Esophagus muscularis mucosa (tissue), 4 donors: ENCODE data around the gene ENO1. TPM values are rescaled to one million over a fixed set of nuclear protein-coding genes. Genes with fewer than 3 reads are reported as not detected.

ENCODE experiments used
- DNase-seq: peaks from one replicate; pipeline ENCODE4 v3.0.0-alpha.2; 2017; ENCODE audit errors: extremely low spot score
- H3K27ac ChIP-seq, 4 donors: fragments of 200-600 bp; sonication (generic); replicated peaks in 1 of 4; 1 replicate in 3 of 4; 2 replicates in 1 of 4; pipeline ENCODE4 v1.5.1; 2016 to 2019; ENCODE audit warnings: mild to moderate bottlenecking in 1 of 4
- H3K27me3 ChIP-seq, 4 donors: fragments of 200-600 bp; sonication (generic); one replicate each; pipeline versions ENCODE4 v1.5.1 to v1.6.0; 2016 to 2019
- H3K36me3 ChIP-seq, 4 donors: fragments of 200-600 bp; sonication (generic); one replicate each; pipeline ENCODE4 v1.5.1; 2016 to 2019
- H3K4me1 ChIP-seq, 4 donors: fragments of 200-600 bp; sonication (generic); one replicate each; pipeline ENCODE4 v1.5.1; 2016 to 2019
- H3K4me3 ChIP-seq, 4 donors: fragments of 200-600 bp; sonication (generic); 1 replicate in 2 of 4; 2 replicates in 2 of 4; pipeline ENCODE4 v1.5.1; 2016 to 2019; ENCODE audit warnings: mild to moderate bottlenecking in 4 of 4, moderate library complexity in 1 of 4
- H3K9me3 ChIP-seq, 4 donors: fragments of 200-600 bp; sonication (generic); 1 replicate in 3 of 4; 2 replicates in 1 of 4; pipeline ENCODE4 v1.5.1; 2016 to 2019
- CTCF ChIP-seq, 3 experiments: fragments of 200-600 bp in 2 of 3; fragments of 450-650 bp in 1 of 3; sonication (generic) in 2 of 3; IDR thresholded peaks; one replicate each; pipeline ENCODE4 v1.5.1; 2017 to 2019; ENCODE audit warnings: antibody characterized with exemption in 3 of 3, mild to moderate bottlenecking in 2 of 3, moderate library complexity in 1 of 3
- EP300 ChIP-seq: sonication (generic); formaldehyde crosslinking; IDR thresholded peaks from one replicate; pipeline ENCODE4 v1.6.1; 2017; ENCODE audit warnings: antibody characterized with exemption
- POLR2A ChIP-seq: fragments of 450-650 bp; IDR thresholded peaks from one replicate; pipeline ENCODE4 v1.6.1; 2017; ENCODE audit warnings: antibody characterized with exemption, moderate library complexity, mild to moderate bottlenecking, low read depth
- POLR2AphosphoS5 ChIP-seq, 2 donors: sonication (generic); formaldehyde crosslinking; IDR thresholded peaks; one replicate each; pipeline ENCODE4 v1.6.1; 2017; ENCODE audit warnings: antibody characterized with exemption in 2 of 2
- WGBS: methylation state at CpG from one replicate; pipeline ENCODE4 v1.1.5; 2018; 5-methylcytosine and 5-hydroxymethylcytosine counted together
- intact Hi-C: fragments of 100-400 bp; cut with DNase I; formaldehyde crosslinking; loops from one replicate; pipeline ENCODE4 v1.15.1; 2023
- total RNA-seq, 4 donors: library from RNA; depleted of rRNA; stranded (reverse); fragments of >200 nt; gene quantifications; one replicate each; pipeline versions ENCODE4 v1.1.0 to v1.2.1, GENCODE V29; 2016

ENO1 gene
- total RNA-seq, 4 donors from 2014 or later = 595 to 895 (median 621) TPM

DNA sequence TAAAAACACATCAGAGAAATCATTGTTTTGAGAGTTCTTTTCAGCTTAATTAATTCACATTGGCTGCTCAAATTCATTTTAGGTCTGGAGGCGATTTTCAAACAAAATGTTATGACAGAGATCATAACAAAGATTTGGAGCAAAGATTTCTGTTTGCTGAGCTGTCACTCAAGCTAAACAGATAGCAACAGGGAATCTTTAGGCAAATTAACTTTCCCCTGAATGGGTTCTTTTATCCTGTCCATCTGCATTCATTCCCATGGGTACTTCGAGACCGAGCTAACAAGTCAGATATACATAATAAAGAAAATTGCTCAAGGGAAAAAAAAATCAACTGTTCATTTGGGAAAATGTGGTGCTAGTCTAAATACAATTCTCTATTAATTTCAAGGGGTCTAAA, 37.0 kb upstream of the ENO1 start:
- no peak overlapping the region for H3K4me3 ChIP-seq
- TF ChIP-seq POLR2A (no peak), EP300 (no peak), POLR2AphosphoS5 (IDR thresholded peaks at IDR 0.05) (no peak), CTCF (IDR thresholded peaks at IDR 0.05) (no peak)
- H3K4me1 ChIP-seq = peaks cover 0 to 8% (median 6%) of the 10 kb centered on the region in 4 donors
- WGBS = 46% methylated on average over 3 of the region's 3 CpGs
- H3K36me3 ChIP-seq = no peaks in the 10 kb centered on the region
- no peaks in the 10 kb centered on the region for H3K9me3 ChIP-seq
- intact Hi-C loops = loop anchor here (10.0 kb wide), 1 partner anchor 189 kb away; no protein-coding TSS in a partner anchor
- H3K27ac ChIP-seq = no peak overlapping the region
- H3K27me3 ChIP-seq = no peaks in the 10 kb centered on the region
- DNase-seq = no peak

DNA sequence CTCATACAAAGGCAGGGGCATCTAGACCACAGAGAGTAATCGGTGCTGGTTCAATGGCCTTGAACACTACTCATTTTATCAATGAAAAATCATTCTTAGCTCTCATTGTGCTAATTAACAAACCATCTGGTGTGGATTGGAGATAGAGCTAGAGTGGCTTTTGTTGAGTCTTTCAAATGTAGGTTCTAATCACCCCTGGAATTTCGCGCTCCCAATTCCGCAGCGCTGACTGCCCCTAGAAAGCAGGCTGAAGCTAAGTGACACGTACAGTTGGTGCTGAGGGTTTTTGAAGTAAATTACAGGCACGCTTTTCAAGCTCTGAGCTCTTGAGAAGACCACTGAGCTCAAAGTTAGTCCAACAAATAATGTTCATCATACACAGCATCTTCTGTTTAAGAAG, 36.0 kb upstream of the ENO1 start:
- H3K27me3 ChIP-seq = no peaks in the 10 kb centered on the region
- H3K9me3 ChIP-seq = no peaks in the 10 kb centered on the region
- no peaks in the 10 kb centered on the region for H3K36me3 ChIP-seq
- intact Hi-C loops = loop anchor here (10.0 kb wide), 1 partner anchor 190 kb away; no protein-coding TSS in a partner anchor
- TF ChIP-seq EP300 (no peak), POLR2AphosphoS5 (IDR thresholded peaks at IDR 0.05) (no peak), POLR2A (no peak), CTCF (IDR thresholded peaks at IDR 0.05) (no peak)
- DNase-seq = no peak
- WGBS = 88% methylated on average over 7 of the region's 7 CpGs
- H3K27ac ChIP-seq = no peak overlapping the region
- peaks cover 0 to 8% (median 6%) of the 10 kb centered on the region in 4 donors for H3K4me1 ChIP-seq
- H3K4me3 ChIP-seq = no peak overlapping the region

GRCh38 chr1:8913457-8913856, 35.0 kb upstream of the ENO1 start:
- no peaks in the 10 kb centered on the region for H3K9me3 ChIP-seq
- H3K27me3 ChIP-seq = no peaks in the 10 kb centered on the region
- TF ChIP-seq POLR2AphosphoS5 (IDR thresholded peaks at IDR 0.05) = no peak
- TF ChIP-seq EP300 = no peak
- TF ChIP-seq POLR2A = no peak
- no peak for TF ChIP-seq CTCF (IDR thresholded peaks at IDR 0.05)
- H3K4me3 ChIP-seq = no peak overlapping the region
- no peak for DNase-seq
- WGBS = 73% methylated on average over 9 of the region's 9 CpGs
- peaks cover 0 to 8% (median 5%) of the 10 kb centered on the region in 4 donors for H3K4me1 ChIP-seq
- no peaks in the 10 kb centered on the region for H3K36me3 ChIP-seq
- intact Hi-C loops = loop anchor here (10.0 kb wide), 1 partner anchor 191 kb away; no protein-coding TSS in a partner anchor
- no peak overlapping the region for H3K27ac ChIP-seq

- no peaks in the 10 kb centered on the region for H3K36me3 ChIP-seq
- no peak for TF ChIP-seq POLR2A
- TF ChIP-seq CTCF (IDR thresholded peaks at IDR 0.05) = no peak
- TF ChIP-seq EP300 = no peak
- no peak for TF ChIP-seq POLR2AphosphoS5 (IDR thresholded peaks at IDR 0.05)
- no peaks in the 10 kb centered on the region for H3K4me1 ChIP-seq
- H3K9me3 ChIP-seq = no peaks in the 10 kb centered on the region
- 82% methylated on average over 6 of the region's 17 CpGs for WGBS
- no peak overlapping the region for H3K4me3 ChIP-seq
- no peaks in the 10 kb centered on the region for H3K27me3 ChIP-seq
- no peak for DNase-seq
- intact Hi-C loops = loop anchor here (10.0 kb wide), 1 partner anchor 193 kb away; no protein-coding TSS in a partner anchor
- no peak overlapping the region for H3K27ac ChIP-seq
These were observed 33.2 kb upstream of the ENO1 start for GRCh38 chr1:8911416-8912309.
